Cardiac muscle cell (in vitro differentiated cells and primary cell): ENCODE results near the gene GSG1L. TPM values are rescaled to one million over a fixed set of nuclear protein-coding genes. Genes with fewer than 3 reads are reported as not detected.

Source experiments
- DNase-seq, 2 donors: peaks; one replicate each; pipeline versions ENCODE4 v3.0.0 to v3.0.0-alpha.2; 2010 to 2017; ENCODE audit warnings: low read depth in 1 of 2, low spot score in 1 of 2
- H3K27ac ChIP-seq: fragments of 200-600 bp; sonication (generic); 2 replicates; pipeline ENCODE4 v1.5.1; 2016
- H3K27me3 ChIP-seq: fragments of 200-600 bp; sonication (generic); 2 replicates; pipeline ENCODE4 v1.6.0; 2016; ENCODE audit warnings: control low read depth
- H3K36me3 ChIP-seq: fragments of 200-600 bp; sonication (generic); 2 replicates; pipeline ENCODE4 v1.5.1; 2016; ENCODE audit warnings: control low read depth
- H3K4me1 ChIP-seq: fragments of 200-600 bp; sonication (generic); 2 replicates; pipeline ENCODE4 v1.8.1; 2017; ENCODE audit warnings: low read depth, mild to moderate bottlenecking, mixed run types
- H3K4me3 ChIP-seq: fragments of 200-600 bp; sonication (generic); 2 replicates; pipeline ENCODE4 v1.5.1; 2016; ENCODE audit warnings: mild to moderate bottlenecking
- H3K9me3 ChIP-seq: fragments of 200-600 bp; sonication (generic); 2 replicates; pipeline ENCODE4 v1.5.1; 2017; ENCODE audit warnings: low read depth, mild to moderate bottlenecking, control low read depth
- CTCF ChIP-seq: IDR thresholded peaks from 2 replicates; pipeline ENCODE4 v1.5.1; 2012; ENCODE audit warnings: low read depth, mild to moderate bottlenecking, low read length
- polyA plus RNA-seq: library from polyadenylated mRNA; unstranded; fragments of >200 nt; fragmentation: Nextera tagmentation; extraction: Ambion mirVana; gene quantifications from 2 replicates; pipeline ENCODE4 v1.2.1, GENCODE V29; 2016
- total RNA-seq: library from RNA; depleted of rRNA; stranded (reverse); fragments of >200 nt; gene quantifications from 2 replicates; pipeline ENCODE4 v1.2.3, GENCODE V29; 2016

Gene GSG1L
- total and polyA plus RNA-seq, 2 experiments from 2014 or later = not detected

DNA sequence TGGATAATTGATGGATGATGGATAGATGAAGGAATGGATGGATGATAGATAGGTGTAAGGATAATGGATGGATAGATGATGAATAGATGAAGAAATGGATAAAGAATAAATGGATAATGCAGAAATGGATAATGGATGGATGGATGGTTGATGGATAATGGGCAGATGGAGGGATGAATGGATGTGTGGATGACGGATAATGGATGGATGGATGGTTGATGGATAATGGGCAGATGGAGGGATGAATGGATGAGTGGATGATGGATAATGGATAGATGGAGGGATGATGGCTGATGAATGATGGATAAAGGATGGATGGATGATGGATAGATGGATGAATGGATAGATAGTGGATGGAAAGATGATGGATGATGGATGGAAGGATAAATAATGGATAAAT lies 274.4 kb downstream of the GSG1L start:
- H3K4me3 ChIP-seq = no peak overlapping the region
- no peaks in the 10 kb centered on the region for H3K4me1 ChIP-seq
- DNase-seq = no peak
- TF ChIP-seq CTCF = no peak
- no peaks in the 10 kb centered on the region for H3K36me3 ChIP-seq
- no peaks in the 10 kb centered on the region for H3K27me3 ChIP-seq
- no peaks in the 10 kb centered on the region for H3K9me3 ChIP-seq
- H3K27ac ChIP-seq = no peak overlapping the region

- TF ChIP-seq CTCF = no peak
- no peaks in the 10 kb centered on the region for H3K36me3 ChIP-seq
- no peak for DNase-seq
- H3K27ac ChIP-seq = no peak overlapping the region
- H3K4me1 ChIP-seq = no peaks in the 10 kb centered on the region
- H3K9me3 ChIP-seq = no peaks in the 10 kb centered on the region
- H3K4me3 ChIP-seq = no peak overlapping the region
- H3K27me3 ChIP-seq = no peaks in the 10 kb centered on the region
These were observed 275.8 kb downstream of the GSG1L start for GRCh38 chr16:27787665-27788064.

- H3K27ac ChIP-seq = no peak overlapping the region
These were observed 276.4 kb downstream of the GSG1L start for GRCh38 chr16:27786923-27787625.

GRCh38 chr16:27786221-27786922 lies 277.1 kb downstream of the GSG1L start:
- Histone ChIP-seq H3K9me3 (no peaks in the 10 kb centered on the region), H3K27ac (no peak overlapping the region), H3K4me3 (no peak overlapping the region), H3K36me3 (no peaks in the 10 kb centered on the region), H3K27me3 (no peaks in the 10 kb centered on the region), H3K4me1 (no peaks in the 10 kb centered on the region)
- no peak for DNase-seq
- no peak for TF ChIP-seq CTCF

More at GRCh38 chr16:27786923-27787625, 276.4 kb downstream of the GSG1L start:
- no peaks in the 10 kb centered on the region for H3K9me3 ChIP-seq
- H3K36me3 ChIP-seq = no peaks in the 10 kb centered on the region
- H3K4me3 ChIP-seq = no peak overlapping the region
- no peak for TF ChIP-seq CTCF
- no peaks in the 10 kb centered on the region for H3K27me3 ChIP-seq
- no peaks in the 10 kb centered on the region for H3K4me1 ChIP-seq
- DNase-seq = no peak

DNA sequence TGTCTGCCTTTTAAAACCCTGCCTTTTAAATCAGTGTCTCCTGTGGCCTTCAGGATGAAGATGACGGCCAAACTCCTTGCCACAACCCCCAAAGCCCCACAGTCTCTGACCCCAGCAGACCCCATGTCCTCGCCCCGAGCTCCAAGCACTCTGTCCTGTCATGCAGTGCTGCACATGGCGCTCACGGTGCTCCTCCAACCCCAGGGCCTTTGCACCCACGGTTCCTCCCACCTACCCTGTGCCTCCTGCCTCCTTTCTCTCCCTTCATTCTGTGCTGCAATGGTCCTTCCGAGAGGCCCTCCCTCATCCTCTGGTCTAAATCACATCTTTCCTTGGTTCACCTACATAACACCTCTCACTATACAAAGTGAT lies 278.2 kb downstream of the GSG1L start:
- no peaks in the 10 kb centered on the region for H3K9me3 ChIP-seq

More for the DNA sequence above, 278.2 kb downstream of the GSG1L start:
- H3K36me3 ChIP-seq = no peaks in the 10 kb centered on the region
- H3K4me3 ChIP-seq = no peak overlapping the region
- no peak for TF ChIP-seq CTCF
- DNase-seq = no peak
- no peaks in the 10 kb centered on the region for H3K4me1 ChIP-seq
- H3K27me3 ChIP-seq = no peaks in the 10 kb centered on the region
- H3K27ac ChIP-seq = no peak overlapping the region
